NCI-H446 treated with DMSO at 0.1 percent for 48 hours (cell line): ENCODE results near the gene UBR7.

Experiments
- DNase-seq: peaks from one replicate; lab custom pipeline; 2025; lab: John Stamatoyannopoulos, UW

Gene UBR7

GRCh38 chr14:93249128-93249831 is 42.2 kb downstream of the UBR7 start:
- DNase-seq, result no peak

GRCh38 chr14:93262446-93262845 is 55.4 kb downstream of the UBR7 start:
- no peak for DNase-seq

GRCh38 chr14:93263416-93263815 is 56.4 kb downstream of the UBR7 start:
- no peak for DNase-seq

GRCh38 chr14:93266127-93266526 is 59.1 kb downstream of the UBR7 start:
- DNase-seq, result no peak

GRCh38 chr14:93267149-93267711 is 60.2 kb downstream of the UBR7 start:
- no peak for DNase-seq

- DNase-seq, result no peak
These were observed 61.4 kb downstream of the UBR7 start for GRCh38 chr14:93268406-93268805.

GRCh38 chr14:93269341-93270068 is 62.4 kb downstream of the UBR7 start:
- no peak for DNase-seq

GRCh38 chr14:93271111-93271510 is 64.1 kb downstream of the UBR7 start:
- DNase-seq, result no peak

GRCh38 chr14:93274055-93274806 is 67.2 kb downstream of the UBR7 start:
- no peak for DNase-seq

- no peak for DNase-seq
These were observed 69.1 kb downstream of the UBR7 start for GRCh38 chr14:93276031-93276716.
